Right lung (tissue), 5 donors: ENCODE data around the gene ST8SIA5. TPM values are rescaled to one million over a fixed set of nuclear protein-coding genes. Genes with fewer than 3 reads are reported as not detected.

Experiments used
- DNase-seq, 2 donors: peaks; one replicate each; pipeline ENCODE4 v3.0.0-alpha.2; 2013
- polyA plus RNA-seq, 5 donors: library from polyadenylated mRNA; unstranded; fragments of 120-200 nt; gene quantifications; one replicate each; pipeline versions ENCODE4 v1.2.1 to v1.2.3, GENCODE V29; 2013; ENCODE audit warnings: inconsistent platforms in 1 of 5, low replicate concordance in 1 of 5; ENCODE audit not compliant: insufficient read length in 5 of 5, insufficient read depth in 1 of 5

Gene ST8SIA5
- polyA plus RNA-seq, 5 donors, result 0.05 to 0.77 (median 0.34) TPM

GRCh38 chr18:46672062-46672970, 84.5 kb downstream of the ST8SIA5 start:
- DNase-seq, result no peak

GRCh38 chr18:46668694-46669093, 88.2 kb downstream of the ST8SIA5 start:
- no peak for DNase-seq

- no peak for DNase-seq
These were observed 88.7 kb downstream of the ST8SIA5 start for GRCh38 chr18:46668135-46668534.

GRCh38 chr18:46663539-46663938, 93.3 kb downstream of the ST8SIA5 start:
- no peak for DNase-seq

- no peak for DNase-seq
These were observed 95.7 kb downstream of the ST8SIA5 start for GRCh38 chr18:46660957-46661749.

GRCh38 chr18:46659484-46659883, 97.4 kb downstream of the ST8SIA5 start:
- DNase-seq, result no peak

- no peak for DNase-seq
These were observed 99.5 kb downstream of the ST8SIA5 start, which contains the start of gene LOXHD1 for GRCh38 chr18:46657115-46657955. Gene LOXHD1, minus strand, starts transcription at chr18:46657220. Its CDS starts 187 bp downstream, at chr18:46657033.

- no peak for DNase-seq
These were observed 100.3 kb downstream of the ST8SIA5 start for GRCh38 chr18:46656326-46657114.

GRCh38 chr18:46652372-46652771, 104.5 kb downstream of the ST8SIA5 start:
- no peak for DNase-seq

- no peak for DNase-seq
These were observed 106.2 kb downstream of the ST8SIA5 start for GRCh38 chr18:46650681-46651080.

- DNase-seq, result no peak
These were observed 107.6 kb downstream of the ST8SIA5 start for GRCh38 chr18:46649071-46649862.

GRCh38 chr18:46646468-46646867, 110.4 kb downstream of the ST8SIA5 start:
- no peak for DNase-seq

GRCh38 chr18:46642561-46642960, 114.3 kb downstream of the ST8SIA5 start:
- DNase-seq, result no peak

GRCh38 chr18:46641917-46642316, 114.9 kb downstream of the ST8SIA5 start:
- no peak for DNase-seq

GRCh38 chr18:46639386-46639785, 117.5 kb downstream of the ST8SIA5 start:
- DNase-seq, result no peak

- DNase-seq, result no peak
These were observed 120.7 kb downstream of the ST8SIA5 start for GRCh38 chr18:46636040-46636630.

- DNase-seq, result no peak
These were observed 124.3 kb downstream of the ST8SIA5 start for GRCh38 chr18:46632401-46633071.

GRCh38 chr18:46630991-46631390, 125.9 kb downstream of the ST8SIA5 start:
- DNase-seq, result no peak

- no peak for DNase-seq
These were observed 126.7 kb downstream of the ST8SIA5 start for GRCh38 chr18:46630160-46630559.
